Left renal cortex interstitium (tissue), 4 donors: ENCODE data around the gene SZT2. TPM values are rescaled to one million over a fixed set of nuclear protein-coding genes. Genes with fewer than 3 reads are reported as not detected.

Experiments used
- DNase-seq, 4 donors: peaks; one replicate each; pipeline ENCODE4 v3.0.0-alpha.2; 2013; ENCODE audit warnings: low read depth in 4 of 4, low spot score in 2 of 4, missing footprints in 1 of 4
- polyA plus RNA-seq, 4 donors: library from polyadenylated mRNA; unstranded; fragments of 120-200 nt; gene quantifications; one replicate each; pipeline ENCODE4 v1.2.1, GENCODE V29; 2013; ENCODE audit not compliant: insufficient read length in 4 of 4

Gene SZT2
- polyA plus RNA-seq, 4 donors = 14.5 to 36.1 (median 22.5) TPM

DNA sequence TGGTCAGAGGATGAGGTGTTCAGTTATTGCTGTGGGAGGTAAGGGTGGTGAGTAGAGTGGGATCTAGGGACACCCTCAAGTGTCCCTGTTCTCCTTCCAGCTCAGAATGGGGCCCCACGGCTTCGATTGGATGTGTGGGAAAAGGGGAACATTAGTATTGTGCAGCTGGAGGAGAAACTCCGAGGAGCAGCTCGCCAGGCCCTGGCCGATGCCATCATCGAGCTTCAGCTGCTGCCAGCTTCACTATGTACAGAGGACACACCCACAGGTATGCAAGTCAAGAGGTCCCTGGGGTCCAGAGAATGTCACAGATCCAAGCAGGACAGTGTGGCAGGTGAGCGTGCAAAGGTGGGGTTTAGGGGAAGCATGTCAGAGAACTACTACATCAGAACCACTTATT is 50.1 kb downstream of the SZT2 start:
- no peak for DNase-seq

DNA sequence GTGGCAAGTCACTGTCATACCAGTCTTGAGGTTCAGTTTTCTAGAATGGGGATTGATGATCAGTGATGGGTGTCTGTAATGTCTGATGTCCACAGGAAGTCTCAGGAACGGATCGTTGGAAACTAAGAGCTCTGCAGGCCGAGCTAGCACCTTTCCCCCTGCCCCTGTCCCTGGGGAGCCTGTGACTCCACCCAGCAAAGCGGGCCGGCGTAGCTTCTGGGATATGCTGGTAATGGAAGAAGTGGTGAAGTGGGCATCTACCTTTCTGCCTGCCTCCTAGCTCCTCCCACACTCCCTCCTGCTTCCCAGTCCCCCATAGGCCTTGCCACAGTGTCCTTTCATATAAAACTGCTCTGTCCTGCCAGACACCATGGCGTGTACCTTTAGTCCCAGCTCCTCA is 50.7 kb downstream of the SZT2 start:
- no peak for DNase-seq

DNA sequence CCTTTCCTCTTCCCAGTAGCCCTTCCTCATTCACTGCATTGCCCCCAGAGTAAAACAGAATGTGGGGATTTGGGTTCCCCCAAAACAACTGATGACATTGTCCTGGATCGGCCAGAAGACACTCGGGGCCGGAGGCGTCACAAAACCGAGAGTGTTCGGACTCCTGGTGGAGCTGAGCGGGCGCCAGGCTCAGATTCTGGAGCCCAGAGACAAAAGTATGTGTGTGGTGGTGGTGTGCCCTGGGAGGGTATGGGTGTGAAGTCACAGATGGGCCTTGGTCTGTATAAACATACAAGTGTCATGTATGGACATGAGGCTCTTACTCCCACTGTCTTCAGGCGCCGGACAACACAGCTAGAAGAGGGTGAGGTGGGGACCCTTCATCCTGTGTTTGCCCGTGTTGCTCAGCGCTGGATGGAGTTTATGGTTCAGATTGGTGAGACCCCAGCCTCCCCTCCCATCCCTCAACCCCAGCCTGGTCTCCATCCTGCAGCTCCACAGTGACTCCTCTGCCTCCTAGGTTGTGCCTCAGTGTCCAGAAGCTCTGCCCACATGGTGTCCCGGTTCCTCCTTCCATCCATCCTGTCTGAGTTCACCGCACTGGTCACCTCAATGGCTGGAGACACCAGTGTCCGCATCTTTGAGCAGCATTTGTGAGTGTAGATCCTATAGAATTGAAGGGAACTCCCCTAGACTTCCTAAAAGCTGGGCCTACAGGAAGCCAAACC is 51.6 kb downstream of the SZT2 start:
- no peak for DNase-seq

DNA sequence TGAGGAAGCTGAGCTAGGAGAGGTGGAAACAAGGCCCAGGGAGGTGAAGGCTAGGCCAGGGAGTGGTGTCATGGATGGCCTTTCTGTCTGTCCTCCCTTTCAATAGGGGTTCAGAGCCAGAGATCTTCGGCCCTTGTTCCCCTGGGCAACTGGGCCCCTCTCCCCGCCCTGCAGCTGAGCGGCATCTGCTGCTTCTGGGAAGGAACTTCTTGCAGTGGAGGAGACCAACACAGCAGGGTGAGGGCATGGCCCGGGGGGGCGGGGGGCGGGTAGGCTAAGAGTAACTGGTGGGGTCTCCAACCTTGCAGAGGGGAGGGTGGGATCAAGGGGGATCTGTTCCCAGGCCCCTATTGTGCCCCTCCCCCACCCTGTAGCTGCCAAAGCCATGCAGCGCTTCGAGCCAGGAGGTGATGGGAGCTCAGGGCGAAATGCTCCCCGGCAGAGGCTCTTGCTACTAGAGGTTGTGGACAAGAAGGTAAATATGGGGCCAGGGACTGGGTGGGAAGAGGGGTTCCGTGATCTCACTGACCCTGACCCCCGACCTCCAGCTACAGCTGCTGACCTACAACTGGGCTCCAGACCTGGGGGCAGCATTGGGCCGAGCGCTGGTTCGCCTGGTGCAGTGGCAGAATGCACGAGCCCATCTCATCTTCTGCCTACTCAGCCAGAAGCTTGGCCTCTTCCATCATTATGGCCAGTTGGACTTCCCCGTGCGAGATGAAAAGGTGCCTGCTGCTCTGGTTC is 52.4 kb downstream of the SZT2 start:
- DNase-seq = no peak

DNA sequence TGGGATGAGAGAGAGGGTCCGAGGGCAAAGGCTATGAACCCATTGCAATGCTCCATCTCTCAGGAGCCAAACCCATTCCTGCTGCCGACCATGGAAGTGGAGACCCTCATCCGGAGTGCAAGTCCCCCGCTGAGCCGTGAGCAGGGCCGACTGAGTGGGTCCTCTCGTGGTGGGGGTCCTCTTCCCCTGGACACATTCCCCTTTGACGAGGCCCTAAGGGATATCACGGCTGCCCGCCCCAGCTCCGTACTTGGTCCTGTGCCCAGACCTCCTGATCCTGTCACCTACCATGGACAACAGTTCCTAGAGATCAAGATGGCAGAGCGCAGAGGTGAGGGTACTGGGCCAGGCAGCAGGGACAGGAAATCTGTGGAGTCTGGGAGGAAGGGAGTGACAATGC is 53.1 kb downstream of the SZT2 start:
- no peak for DNase-seq

DNA sequence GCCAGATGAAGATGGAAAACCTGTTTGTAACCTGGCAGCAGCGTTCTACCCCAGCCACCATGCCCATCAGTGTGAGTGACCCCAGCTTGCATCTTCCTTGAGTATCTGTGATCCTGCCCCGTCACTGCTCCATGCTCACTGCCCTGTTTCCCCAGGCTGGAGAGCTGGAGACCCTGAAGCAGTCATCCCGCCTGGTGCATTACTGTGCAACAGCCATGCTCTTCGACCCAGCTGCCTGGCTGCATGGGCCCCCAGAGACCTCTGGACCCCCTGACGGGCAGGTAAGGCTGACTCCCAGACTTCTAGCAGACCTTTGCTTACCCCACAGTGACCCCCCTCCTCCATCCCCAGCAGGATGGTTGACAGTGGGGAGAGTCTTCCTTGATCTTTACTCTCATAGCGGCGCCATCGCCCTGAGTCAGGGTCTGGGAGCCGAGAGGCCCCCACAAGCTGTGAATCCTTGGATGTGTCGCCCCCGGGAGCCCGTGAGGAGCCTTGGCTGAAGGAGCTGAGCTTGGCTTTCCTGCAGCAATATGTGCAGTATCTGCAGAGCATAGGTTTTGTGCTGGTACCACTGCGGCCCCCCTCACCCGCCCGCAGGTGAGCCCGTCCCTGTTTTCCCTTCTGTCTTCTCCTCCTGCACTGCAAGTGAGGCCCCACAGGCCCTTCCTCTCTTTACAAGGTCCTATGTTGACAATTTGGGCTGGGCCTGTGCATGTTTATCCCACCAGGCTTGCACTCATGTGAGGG is 53.7 kb downstream of the SZT2 start:
- DNase-seq = no peak

DNA sequence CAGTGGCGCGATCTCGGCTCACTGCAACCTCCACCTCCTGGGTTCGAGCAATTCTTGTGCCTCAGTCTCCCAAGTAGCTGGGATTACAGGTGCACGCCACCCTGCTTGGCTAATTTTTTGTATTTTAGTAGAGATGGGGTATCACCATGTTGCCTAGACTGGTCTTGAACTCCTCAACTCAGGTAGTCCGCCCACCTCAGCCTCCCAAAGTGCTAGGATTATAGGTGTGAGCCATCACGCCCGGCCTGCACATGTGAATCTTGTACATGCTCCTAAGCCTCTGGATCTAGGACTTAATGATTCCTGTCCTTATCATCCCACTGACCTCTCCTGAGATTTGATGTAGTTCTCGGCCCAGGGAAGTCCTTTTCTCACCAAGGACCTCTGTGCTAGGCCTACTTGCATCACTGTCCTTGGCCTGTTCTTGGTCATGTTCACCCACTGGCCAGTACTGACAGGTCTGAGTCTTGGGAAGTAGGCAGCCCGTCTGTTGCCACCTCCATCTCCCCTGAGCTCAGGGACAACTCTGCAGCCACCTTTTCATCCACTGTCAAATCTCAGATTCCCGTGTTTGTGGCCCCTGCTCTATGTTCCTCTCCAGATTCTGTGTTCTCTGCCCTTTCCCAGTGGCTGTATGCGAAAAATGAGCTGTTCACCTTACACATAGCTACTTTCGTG is 54.6 kb downstream of the SZT2 start:
- DNase-seq = no peak

DNA sequence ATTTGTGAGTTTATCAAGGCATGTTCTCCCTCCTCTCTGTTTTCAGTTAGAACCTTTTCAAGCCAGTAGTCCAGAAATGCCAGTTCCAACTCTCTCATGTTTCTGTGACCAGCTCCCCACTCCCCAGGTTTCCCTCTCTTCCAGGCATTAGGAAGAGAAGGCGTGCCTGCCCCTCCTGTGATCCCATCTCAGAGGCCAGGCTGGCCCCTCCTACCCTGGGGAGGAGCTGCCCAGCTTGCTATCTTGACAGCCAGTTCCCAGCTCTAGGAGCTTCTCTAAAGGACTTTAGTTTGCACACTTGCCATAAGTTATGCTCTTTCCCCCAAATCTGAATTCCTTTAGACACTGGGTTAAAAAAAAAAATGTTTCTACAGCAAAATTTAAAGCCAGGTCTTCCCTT is 55.1 kb downstream of the SZT2 start:
- DNase-seq = no peak

DNA sequence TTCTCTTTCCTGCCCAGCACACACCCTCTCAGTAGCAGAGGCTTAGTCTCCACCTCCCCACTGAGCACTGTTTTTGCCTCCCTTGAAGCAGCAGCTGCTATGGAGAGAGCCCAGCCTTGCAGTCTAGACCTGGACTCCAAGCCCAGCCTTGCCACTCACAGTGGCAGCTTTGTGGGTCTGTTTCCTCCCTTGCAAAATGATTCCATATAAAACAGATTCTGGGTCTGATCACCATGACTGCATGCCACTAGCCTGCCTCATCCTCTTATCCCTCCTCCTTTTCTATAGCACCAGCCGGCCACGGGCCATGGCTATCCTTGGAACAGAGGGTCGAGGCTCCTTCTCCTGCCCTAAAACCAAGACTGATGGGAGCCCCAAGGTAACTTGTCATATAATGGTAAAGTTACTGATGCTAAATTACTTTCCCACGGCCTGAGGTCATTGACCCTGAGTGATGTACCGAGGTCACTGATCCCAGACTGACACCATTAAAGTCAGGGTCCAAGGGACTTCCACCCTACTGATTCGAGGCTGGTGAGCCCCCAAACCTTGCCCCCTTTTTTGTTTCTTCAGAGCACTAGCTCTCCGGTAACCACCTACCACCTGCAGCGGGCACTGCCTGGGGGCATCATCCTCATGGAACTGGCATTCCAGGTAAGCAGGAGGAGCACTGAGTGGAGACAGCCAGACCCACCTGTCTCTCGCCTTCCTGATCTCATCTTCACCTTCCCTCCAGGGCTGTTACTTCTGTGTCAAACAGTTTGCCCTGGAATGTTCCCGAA is 56.1 kb downstream of the SZT2 start:
- no peak for DNase-seq

DNA sequence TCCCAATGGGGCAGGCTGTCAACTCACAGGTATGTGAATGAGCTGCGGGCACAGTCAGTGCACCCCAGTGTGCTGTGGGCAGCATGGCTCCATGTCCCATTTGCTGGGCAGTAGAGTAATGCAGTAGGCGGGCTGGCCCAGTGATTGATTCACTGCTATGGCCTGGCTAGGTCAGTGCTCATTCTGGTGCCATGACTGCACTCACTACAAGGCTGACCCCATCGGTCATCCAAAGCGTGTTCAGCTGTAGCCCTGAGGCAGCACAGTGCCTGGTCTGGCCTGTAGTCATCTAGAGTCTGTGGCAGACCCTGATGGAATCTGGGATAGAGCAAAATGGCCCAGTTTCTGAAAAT is 56.7 kb downstream of the SZT2 start:
- DNase-seq = no peak

DNA sequence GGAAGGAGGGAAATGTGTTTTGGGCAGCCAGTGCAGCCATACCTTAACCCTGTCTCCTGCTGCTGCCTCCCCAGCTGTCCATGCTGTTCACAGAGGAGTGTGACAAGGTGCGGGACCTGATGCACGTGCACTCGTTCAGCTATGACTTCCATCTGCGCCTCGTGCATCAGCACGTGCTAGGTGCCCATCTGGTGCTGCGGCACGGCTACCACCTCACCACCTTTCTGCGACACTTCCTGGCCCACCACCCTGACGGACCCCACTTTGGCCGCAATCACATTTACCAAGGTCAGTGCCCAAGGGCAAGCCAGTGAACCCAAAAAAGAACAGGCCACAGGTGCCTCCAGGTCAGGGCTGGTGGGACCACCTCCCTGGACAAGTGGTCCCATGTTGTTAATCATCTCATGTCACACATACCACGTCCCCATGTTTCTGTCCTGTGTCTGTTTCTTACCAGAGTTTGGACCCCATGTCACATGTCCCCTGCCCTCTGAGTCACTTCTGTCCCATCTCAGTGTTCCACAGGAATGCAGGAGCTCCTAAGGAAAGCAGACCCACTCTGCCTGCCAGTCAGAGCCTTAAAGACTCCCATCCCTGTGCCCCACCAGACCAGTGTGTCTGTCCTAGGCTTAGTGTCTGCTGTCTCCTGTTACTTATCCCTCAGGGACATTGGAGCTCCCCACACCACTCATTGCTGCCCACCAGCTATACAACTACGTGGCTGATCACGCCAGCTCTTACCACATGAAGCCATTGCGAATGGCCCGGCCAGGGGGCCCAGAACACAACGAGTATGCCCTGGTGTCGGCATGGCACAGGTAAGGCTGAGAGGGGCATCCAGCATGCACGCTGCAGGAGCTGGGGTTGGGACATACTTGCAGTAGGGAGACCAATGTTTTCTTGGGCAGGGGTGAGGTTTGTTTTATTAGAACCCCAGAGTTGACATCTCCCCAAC is 57.5 kb downstream of the SZT2 start:
- DNase-seq = no peak

DNA sequence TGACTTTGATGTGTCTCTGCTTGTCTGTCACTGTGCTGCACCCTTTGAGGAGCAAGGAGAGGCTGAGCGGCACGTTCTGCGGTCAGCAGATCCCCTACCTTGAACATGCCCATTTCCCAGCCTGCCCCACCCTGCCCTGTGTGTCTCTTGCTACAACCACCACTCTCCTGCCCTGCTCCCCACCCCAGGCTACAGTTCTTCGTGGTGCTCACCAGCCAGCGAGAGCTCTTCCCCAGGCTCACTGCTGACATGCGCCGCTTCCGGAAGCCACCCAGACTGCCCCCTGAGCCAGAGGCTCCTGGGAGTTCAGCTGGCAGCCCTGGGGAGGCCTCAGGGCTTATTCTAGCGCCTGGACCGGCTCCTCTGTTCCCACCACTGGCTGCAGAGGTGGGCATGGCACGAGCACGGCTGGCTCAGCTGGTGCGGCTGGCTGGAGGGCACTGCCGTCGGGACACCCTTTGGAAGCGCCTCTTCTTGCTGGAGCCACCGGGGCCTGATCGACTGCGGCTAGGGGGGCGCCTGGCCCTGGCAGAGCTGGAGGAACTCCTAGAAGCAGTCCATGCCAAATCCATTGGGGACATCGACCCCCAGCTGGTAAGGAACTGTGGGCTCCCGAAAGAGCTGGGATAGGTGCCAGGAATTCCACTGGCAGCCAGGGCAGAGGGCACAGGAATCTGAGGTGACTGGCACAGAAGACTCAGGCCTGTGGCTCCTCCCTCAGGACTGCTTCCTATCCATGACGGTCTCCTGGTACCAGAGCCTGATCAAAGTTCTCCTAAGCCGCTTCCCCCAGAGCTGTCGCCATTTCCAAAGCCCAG is 58.4 kb downstream of the SZT2 start:
- DNase-seq = no peak

DNA sequence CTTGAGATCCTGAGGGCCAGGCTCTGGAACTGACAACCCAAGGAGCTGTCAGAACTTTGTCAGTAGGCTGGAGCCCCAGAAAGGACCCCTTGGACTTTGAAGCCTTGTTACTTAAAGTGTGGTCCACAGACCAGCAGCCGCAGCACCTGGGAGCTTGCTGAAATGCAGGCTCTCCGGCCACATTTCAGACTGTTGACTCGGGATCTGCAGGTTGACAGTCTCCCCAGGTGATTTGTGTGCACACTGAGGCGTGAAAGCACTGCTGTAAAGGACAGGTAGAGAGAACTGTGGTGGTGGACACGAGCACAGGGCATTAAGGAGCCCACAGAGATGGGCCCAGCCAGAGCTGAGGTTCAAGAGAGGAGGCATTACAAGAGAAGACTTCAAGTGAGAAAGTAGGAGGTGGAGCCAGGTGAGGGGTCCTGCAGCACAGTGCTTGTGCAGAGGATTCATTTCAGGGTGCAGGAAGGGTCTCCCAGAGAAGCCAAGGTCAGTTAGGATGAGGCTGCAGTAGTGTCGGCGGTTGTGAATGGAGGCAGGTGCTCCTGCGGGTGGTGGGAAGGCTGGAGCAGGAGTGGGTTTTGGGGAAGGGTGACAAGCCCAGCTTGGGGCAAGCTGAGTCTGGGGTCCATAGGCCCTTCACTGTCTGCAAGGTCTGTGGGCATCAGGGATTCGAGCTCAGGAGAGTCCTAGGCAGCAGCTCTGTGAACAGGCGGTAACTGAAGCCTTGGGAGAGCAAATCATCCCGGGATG is 59.4 kb downstream of the SZT2 start:
- no peak for DNase-seq

DNA sequence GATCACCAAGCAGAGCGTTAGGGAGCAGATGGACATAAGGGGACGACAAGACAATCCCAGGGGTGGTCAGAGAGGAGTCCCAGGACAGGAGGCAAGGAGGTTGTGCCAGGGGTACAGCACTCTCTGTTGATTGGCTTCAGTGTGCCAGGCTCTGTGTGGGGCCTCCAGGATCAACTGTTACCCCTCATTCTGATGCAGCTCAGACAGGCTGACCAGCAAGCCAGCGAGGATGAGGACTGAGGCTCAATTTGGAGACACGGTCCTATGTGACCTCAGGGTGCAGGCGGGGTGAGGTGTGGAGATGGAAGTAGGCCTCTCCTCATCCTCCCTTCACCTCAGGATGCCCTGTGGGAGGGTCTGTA is 60.0 kb downstream of the SZT2 start:
- no peak for DNase-seq

DNA sequence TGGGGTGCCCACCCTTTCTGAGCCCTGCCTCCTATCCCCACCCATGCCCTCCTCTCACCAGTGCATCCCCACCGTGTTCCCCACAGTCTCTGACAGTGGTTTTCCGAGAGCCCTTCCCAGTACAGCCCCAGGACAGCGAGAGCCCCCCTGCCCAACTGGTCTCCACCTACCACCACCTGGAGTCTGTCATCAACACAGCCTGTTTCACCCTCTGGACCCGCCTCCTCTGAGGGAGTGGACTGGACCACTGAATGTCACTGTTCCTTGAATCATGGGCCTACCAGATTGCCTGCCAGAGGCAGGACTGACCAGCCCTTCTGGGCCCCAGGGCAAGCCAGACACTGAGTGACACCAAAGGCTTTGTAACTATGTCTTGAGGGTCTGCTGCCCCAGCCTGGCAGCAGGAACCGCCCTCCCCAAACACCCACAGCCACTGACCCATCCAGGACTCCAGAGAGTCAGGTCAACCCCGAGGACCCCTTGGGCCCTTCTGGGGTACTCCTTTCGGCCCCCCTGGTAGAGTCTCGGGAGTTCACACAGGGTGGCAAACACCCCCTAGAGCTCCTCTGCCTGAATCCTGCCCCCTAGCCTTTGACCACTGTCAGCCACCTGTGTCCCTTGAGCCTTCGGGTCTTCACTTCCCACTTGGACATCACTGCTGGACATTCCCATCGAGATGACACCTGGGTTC is 60.7 kb downstream of the SZT2 start:
- DNase-seq = no peak

DNA sequence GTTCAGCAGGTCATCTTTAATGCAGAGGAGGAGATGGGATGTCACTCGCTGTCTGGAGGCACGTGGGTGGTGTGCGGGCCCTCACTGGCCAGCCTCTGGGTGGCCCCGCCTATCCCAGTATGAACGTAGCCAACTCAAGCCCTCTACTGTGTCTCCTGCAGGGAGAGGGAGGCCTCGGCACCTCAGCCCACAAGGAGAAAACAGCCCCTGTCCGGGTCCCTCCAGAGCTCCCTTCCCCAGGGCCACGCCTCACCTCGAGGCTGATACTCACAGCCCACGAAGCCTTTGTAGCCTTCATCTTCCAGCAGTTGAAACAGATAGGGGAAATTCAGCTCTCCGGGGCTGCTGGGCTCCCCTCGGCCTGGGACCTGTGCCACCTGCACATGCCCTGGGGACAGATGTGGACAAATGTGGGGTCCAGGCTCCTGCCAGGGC is 61.5 kb downstream of the SZT2 start:
- no peak for DNase-seq
